Upper lobe of right lung (tissue), 1 donor: ENCODE data around the gene AMY1A. TPM values are rescaled to one million over a fixed set of nuclear protein-coding genes. Genes with fewer than 3 reads are reported as not detected.
"Not testable (repeated sequence)": the region's sequence is repeated elsewhere in the genome, so short reads cannot be mapped to it uniquely, and the experiment has no call there.

Experiments
- ATAC-seq: fragments of 200-7000 bp; cut with Tn5 transposase; one replicate; pipeline ENCODE4 v1.9.1; 2020; ENCODE audit warnings: mild to moderate bottlenecking, moderate library complexity
- DNase-seq: peaks from one replicate; pipeline ENCODE4 v3.0.0-alpha.2; 2020
- H3K27ac ChIP-seq: fragments of 200-600 bp; one replicate; pipeline ENCODE4 v1.8.0; 2022
- H3K27me3 ChIP-seq: fragments of 200-600 bp; one replicate; pipeline ENCODE4 v1.8.0; 2022; ENCODE audit warnings: mild to moderate bottlenecking
- H3K36me3 ChIP-seq: fragments of 200-600 bp; one replicate; pipeline ENCODE4 v1.8.0; 2022
- H3K4me1 ChIP-seq: fragments of 200-600 bp; one replicate; pipeline ENCODE4 v1.8.0; 2022
- H3K4me3 ChIP-seq: fragments of 200-600 bp; one replicate; pipeline ENCODE4 v1.8.0; 2022; ENCODE audit warnings: mild to moderate bottlenecking
- H3K9me3 ChIP-seq: fragments of 200-600 bp; one replicate; pipeline ENCODE4 v1.8.0; 2022
- intact Hi-C: fragments of 100-400 bp; cut with DNase I; formaldehyde crosslinking; loops from one replicate; pipeline ENCODE4 v1.11.0; 2022
- long read RNA-seq: library from polyadenylated mRNA; unstranded; transcript quantifications from one replicate; pipeline ENCODE4 v2.0.0, GENCODE V29; 2021
- total RNA-seq: library from RNA; stranded (reverse); fragmentation: NEBNext Ultra II Directional; extraction: Animal tissue kit (Norgen Biotek cat#: 25700); gene quantifications from one replicate; pipeline ENCODE4 v1.2.1, GENCODE V29; 2021
- TF ChIP-seq, protein P1 (sequence below): fragments of 200-600 bp; IDR thresholded peaks from one replicate; pipeline ENCODE4 v1.8.0; 2022; ENCODE audit warnings: antibody characterized with exemption
- donor health status: DM: no; HTN: yes; CAD: no; lungs with severe emphysema.

AMY1A gene
- total RNA-seq = 1.6 TPM
- long read RNA-seq, partial matches to known transcripts = 0 of 2 reads
- long read RNA-seq, other reads (novel, unspliced or antisense) = 2 of 2 reads

DNA sequence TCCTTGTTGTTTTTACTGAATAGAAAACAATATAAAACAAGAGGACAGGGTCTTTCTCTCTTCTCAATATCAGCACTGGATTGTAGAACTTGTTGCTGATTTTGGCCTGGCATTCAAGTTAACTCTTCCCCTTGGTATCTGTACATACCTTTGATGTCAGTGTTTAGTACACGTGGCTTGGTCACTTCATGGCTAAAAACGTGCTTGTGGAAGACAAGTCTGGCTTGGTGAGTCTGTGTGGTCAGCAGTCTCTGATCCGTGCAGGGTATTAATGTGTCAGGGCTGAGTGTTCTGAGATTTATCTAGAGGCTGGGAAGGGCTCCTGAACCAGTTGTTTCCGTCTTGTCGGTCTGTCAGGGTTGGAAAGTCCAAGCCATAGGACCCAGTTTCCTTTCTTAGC lies at the start of gene AMY1A:
Gene AMY1A, plus strand, starts transcription at position 301 of the 400 bp plus-strand sequence. CDS start 571 bp downstream, outside the sequence.
- H3K27ac ChIP-seq, ATAC-seq, H3K36me3 ChIP-seq, DNase-seq, H3K4me1 ChIP-seq, H3K27me3 ChIP-seq, H3K9me3 ChIP-seq, H3K4me3 ChIP-seq, intact Hi-C loops: not testable (repeated sequence)

DNA sequence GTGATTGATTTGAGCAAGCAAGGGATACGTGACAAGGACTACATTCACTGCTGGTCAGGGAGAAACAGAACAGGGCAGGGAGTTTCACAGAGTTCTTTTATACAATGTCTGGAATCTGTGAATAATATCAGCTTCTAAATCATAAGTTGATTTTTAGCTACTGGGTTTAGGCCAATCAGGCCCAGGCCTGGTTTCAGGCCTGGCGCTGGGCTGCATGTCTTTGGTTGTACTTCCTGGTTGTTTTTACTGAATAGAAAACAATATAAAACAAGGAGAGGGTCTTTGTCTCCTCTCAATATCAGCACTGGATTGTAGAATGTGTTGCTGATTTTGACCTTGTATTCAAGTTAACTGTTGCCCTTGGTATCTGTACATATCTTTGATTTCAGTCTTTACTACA lies 39.2 kb upstream of the AMY1A start:
- intact Hi-C loops = no loop called here

DNA sequence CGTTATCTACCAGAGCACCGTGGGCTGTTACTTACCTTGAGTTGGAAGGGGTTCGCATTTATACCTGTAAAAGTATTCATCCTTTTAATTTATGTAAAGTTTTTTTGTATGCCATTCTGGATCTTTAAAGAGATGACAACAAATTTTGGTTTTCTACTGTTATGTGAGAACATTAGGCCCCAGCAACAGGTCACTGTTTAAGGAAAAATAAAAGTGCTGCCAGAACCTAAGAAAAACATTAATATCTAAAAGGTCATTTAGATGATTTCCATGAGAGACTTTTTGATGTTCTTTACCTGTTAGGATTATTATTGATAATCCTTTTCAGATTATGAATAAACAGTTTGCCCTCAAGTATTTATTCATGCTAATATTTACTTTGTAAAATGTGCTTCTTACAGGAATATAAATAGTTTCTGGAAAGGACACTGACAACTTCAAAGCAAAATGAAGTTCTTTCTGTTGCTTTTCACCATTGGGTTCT lies 38.5 kb upstream of the AMY1A start, which contains the start of gene AMY2A:
Gene AMY2A, plus strand, starts transcription at position 434 of the 484 bp plus-strand sequence. Its CDS starts 14 bp downstream, at position 448.
- H3K4me3 ChIP-seq, H3K27ac ChIP-seq: not testable (repeated sequence)

More for the DNA sequence above, 39.2 kb upstream of the AMY1A start:
- ATAC-seq (no peak), DNase-seq (no peak)
- H3K27me3 ChIP-seq = no peaks in the 10 kb centered on the region
- H3K36me3 ChIP-seq = no peaks in the 10 kb centered on the region
- no peak overlapping the region for H3K4me3 ChIP-seq
- no peaks in the 10 kb centered on the region for H3K4me1 ChIP-seq
- H3K27ac ChIP-seq = no peak overlapping the region
- H3K9me3 ChIP-seq = no peaks in the 10 kb centered on the region
- TF ChIP-seq, protein P1, sequence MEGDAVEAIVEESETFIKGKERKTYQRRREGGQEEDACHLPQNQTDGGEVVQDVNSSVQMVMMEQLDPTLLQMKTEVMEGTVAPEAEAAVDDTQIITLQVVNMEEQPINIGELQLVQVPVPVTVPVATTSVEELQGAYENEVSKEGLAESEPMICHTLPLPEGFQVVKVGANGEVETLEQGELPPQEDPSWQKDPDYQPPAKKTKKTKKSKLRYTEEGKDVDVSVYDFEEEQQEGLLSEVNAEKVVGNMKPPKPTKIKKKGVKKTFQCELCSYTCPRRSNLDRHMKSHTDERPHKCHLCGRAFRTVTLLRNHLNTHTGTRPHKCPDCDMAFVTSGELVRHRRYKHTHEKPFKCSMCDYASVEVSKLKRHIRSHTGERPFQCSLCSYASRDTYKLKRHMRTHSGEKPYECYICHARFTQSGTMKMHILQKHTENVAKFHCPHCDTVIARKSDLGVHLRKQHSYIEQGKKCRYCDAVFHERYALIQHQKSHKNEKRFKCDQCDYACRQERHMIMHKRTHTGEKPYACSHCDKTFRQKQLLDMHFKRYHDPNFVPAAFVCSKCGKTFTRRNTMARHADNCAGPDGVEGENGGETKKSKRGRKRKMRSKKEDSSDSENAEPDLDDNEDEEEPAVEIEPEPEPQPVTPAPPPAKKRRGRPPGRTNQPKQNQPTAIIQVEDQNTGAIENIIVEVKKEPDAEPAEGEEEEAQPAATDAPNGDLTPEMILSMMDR = no peak

DNA sequence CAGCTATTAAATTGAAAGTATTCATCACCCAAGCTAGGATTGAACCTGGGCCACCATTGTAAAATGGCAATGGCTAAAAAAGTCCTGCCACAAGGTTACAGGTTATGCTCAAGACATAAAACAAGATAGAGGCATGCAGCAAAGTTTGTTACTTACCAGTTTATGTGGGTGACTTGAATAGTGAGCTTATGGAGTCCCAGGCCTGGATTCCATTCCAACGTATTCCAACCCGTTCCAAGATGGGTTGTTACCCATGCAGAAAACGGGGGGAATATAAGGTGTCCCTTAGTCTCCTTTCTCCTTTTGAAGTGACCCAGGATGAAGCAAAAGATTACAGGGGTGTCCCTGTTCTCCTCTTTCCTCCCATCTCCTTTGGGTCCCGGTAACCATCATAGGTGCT lies 28.1 kb upstream of the AMY1A start:
- H3K27me3 ChIP-seq, ATAC-seq, H3K4me3 ChIP-seq, DNase-seq, intact Hi-C loops, H3K4me1 ChIP-seq, H3K27ac ChIP-seq, H3K9me3 ChIP-seq, H3K36me3 ChIP-seq: not testable (repeated sequence)

More for the DNA sequence above, 38.5 kb upstream of the AMY1A start, which contains the start of gene AMY2A:
- ATAC-seq, H3K27me3 ChIP-seq, H3K36me3 ChIP-seq, DNase-seq, H3K4me1 ChIP-seq, H3K9me3 ChIP-seq, intact Hi-C loops: not testable (repeated sequence)

DNA sequence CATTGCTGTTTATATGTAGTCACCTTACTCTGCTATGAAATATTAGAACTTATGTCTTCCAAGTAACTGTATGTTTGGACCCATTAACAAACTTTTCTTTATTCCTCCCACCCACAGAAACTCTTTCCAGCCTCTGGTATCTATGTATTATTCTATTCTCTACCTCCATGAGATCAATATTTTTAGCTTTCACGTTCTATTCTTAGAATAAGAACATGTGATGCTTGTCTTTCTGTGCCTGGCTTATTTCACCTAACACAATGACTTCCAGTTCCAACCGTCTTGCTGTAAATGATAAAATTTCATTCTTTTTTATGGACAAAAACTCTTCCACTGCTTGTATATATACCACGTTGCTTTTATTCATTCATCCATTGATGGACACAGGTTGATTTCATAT lies 14.4 kb upstream of the AMY1A start:
- H3K36me3 ChIP-seq, ATAC-seq, H3K27me3 ChIP-seq, H3K4me3 ChIP-seq, intact Hi-C loops, H3K4me1 ChIP-seq, H3K27ac ChIP-seq, DNase-seq, H3K9me3 ChIP-seq: not testable (repeated sequence)

DNA sequence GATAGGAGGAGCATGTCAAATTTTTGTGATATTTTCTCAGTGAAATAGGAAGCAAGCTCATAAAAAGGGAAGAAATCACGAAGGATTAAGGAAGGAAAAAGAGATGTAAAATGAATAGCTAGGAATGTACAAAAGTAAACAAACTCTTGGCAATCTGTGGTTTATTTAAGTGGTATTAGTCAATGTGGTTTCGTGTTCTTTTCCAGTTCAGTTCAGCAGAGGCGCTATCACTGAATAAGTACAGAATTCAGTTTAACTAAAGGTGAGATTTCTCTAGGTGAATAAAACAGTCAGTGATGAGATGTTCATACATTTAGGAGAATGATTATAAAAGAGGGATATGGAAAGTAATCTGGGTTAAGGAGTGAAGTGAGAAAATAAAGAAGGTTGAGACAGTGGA lies 11.7 kb upstream of the AMY1A start:
- H3K4me1 ChIP-seq, intact Hi-C loops, H3K9me3 ChIP-seq, H3K27ac ChIP-seq, H3K27me3 ChIP-seq, DNase-seq, H3K4me3 ChIP-seq, H3K36me3 ChIP-seq: not testable (repeated sequence)
- ATAC-seq = peak; percentile 65

DNA sequence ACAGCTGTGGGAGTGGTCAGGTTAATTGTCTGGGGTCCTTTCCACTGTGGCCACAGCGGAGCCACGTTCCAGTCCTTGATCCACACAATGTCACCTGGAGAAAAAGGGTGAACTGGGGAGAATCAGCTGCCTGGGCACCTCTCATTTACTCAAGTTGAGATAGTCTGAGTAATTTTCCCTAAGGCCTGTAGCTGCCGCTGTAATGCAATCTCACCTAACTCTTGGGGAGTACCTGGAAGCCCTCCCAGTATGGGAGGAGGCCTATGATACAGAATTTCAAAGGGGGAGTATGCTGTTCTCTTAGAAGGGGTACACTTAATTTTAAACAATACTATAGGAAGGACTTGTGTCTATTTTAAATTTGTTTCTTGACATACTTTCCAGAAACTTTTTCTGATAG lies 5.3 kb upstream of the AMY1A start:
- ATAC-seq = peak; percentile 35
- DNase-seq, H3K9me3 ChIP-seq, H3K4me3 ChIP-seq, H3K27me3 ChIP-seq, H3K36me3 ChIP-seq, H3K27ac ChIP-seq, H3K4me1 ChIP-seq, intact Hi-C loops: not testable (repeated sequence)

DNA sequence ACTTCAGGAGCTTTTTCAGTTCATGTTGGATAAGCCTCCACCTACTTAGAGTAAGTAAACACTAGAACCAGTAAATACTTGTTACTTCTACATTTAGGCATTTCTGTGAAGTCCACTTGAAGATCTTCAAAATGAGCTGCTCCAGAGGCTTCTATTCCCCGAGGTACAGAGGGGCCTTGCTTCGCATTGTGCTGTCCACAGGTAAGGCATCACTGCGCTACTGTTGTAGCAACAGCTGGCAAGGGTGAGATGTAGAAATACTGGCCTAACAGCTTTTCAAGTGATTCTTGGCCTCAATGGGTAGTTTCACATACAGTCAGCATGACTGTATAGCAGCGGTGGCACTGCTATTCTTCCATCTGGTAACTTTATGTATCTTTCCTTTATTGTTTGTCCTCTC lies 4.7 kb upstream of the AMY1A start:
- H3K27ac ChIP-seq, DNase-seq, H3K27me3 ChIP-seq, H3K4me1 ChIP-seq, H3K36me3 ChIP-seq, H3K9me3 ChIP-seq, intact Hi-C loops, H3K4me3 ChIP-seq: not testable (repeated sequence)
- peak; percentile 92 for ATAC-seq

DNA sequence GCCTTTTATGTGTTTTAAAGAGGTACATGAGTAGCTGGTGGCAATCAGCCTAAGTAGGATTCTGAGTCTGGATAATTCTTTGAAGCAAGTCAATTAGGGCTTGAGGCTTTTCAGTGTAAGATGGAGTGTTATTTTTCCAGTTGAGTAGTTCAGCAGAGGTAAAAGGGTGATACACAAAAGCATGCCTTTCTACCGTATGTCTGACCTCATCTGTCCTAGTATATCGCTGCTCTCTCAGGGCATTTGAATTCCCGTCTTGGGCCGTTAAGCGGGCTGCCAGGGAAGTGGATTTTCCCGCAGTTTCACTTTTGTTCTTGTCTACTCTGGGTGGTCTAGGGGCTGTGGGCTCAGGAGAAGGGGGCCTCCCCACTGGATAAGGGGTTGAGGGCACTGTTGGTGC lies 1.4 kb upstream of the AMY1A start:
- DNase-seq, H3K4me1 ChIP-seq, ATAC-seq, H3K27me3 ChIP-seq, H3K4me3 ChIP-seq, H3K27ac ChIP-seq, H3K36me3 ChIP-seq, H3K9me3 ChIP-seq, intact Hi-C loops: not testable (repeated sequence)

DNA sequence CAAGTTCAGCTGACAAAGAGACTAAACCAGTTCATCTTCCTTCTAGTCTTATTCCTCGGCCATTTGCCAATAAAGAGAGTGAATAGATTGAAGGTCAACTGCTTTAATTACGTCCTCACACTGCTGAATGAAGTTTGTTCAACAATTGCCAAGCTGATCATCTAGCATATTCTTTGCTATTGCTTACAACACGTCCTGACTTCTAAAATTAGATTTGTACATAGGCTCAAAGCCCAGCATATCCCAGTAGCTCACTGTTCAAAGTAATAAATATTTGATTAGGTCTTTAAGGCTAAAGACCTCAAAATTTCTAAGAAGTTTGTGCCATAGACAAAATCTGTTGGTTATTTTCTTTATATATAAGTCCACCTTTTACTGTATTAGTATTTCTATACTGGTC lies 20.8 kb downstream of the AMY1A start:
- H3K4me1 ChIP-seq, H3K27ac ChIP-seq, H3K4me3 ChIP-seq, ATAC-seq, H3K9me3 ChIP-seq, intact Hi-C loops, H3K36me3 ChIP-seq, DNase-seq, H3K27me3 ChIP-seq: not testable (repeated sequence)

DNA sequence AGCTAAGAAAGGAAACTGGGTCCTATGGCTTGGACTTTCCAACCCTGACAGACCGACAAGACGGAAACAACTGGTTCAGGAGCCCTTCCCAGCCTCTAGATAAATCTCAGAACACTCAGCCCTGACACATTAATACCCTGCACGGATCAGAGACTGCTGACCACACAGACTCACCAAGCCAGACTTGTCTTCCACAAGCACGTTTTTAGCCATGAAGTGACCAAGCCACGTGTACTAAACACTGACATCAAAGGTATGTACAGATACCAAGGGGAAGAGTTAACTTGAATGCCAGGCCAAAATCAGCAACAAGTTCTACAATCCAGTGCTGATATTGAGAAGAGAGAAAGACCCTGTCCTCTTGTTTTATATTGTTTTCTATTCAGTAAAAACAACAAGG lies 40.5 kb downstream of the AMY1A start, which contains the start of gene AMY1B:
Gene AMY1B, minus strand, starts transcription at position 101 of the 400 bp plus-strand sequence. CDS start 571 bp downstream, outside the sequence.
- H3K4me3 ChIP-seq, intact Hi-C loops, DNase-seq, H3K36me3 ChIP-seq, ATAC-seq, H3K27me3 ChIP-seq, H3K9me3 ChIP-seq, H3K4me1 ChIP-seq, H3K27ac ChIP-seq: not testable (repeated sequence)

DNA sequence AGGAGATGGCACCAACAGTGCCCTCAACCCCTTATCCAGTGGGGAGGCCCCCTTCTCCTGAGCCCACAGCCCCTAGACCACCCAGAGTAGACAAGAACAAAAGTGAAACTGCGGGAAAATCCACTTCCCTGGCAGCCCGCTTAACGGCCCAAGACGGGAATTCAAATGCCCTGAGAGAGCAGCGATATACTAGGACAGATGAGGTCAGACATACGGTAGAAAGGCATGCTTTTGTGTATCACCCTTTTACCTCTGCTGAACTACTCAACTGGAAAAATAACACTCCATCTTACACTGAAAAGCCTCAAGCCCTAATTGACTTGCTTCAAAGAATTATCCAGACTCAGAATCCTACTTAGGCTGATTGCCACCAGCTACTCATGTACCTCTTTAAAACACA lies 41.9 kb downstream of the AMY1A start:
- H3K9me3 ChIP-seq, H3K27ac ChIP-seq, H3K36me3 ChIP-seq, intact Hi-C loops, H3K4me3 ChIP-seq, DNase-seq, H3K27me3 ChIP-seq, ATAC-seq, H3K4me1 ChIP-seq: not testable (repeated sequence)

DNA sequence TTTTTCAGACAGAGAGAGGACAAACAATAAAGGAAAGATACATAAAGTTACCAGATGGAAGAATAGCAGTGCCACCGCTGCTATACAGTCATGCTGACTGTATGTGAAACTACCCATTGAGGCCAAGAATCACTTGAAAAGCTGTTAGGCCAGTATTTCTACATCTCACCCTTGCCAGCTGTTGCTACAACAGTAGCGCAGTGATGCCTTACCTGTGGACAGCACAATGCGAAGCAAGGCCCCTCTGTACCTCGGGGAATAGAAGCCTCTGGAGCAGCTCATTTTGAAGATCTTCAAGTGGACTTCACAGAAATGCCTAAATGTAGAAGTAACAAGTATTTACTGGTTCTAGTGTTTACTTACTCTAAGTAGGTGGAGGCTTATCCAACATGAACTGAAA lies 45.1 kb downstream of the AMY1A start:
- H3K4me3 ChIP-seq, H3K4me1 ChIP-seq, H3K27me3 ChIP-seq, H3K27ac ChIP-seq, intact Hi-C loops, H3K9me3 ChIP-seq, H3K36me3 ChIP-seq, DNase-seq: not testable (repeated sequence)
- ATAC-seq = peak; percentile 92

DNA sequence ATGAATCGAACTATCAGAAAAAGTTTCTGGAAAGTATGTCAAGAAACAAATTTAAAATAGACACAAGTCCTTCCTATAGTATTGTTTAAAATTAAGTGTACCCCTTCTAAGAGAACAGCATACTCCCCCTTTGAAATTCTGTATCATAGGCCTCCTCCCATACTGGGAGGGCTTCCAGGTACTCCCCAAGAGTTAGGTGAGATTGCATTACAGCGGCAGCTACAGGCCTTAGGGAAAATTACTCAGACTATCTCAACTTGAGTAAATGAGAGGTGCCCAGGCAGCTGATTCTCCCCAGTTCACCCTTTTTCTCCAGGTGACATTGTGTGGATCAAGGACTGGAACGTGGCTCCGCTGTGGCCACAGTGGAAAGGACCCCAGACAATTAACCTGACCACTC lies 45.7 kb downstream of the AMY1A start:
- H3K9me3 ChIP-seq, H3K4me1 ChIP-seq, H3K27me3 ChIP-seq, H3K36me3 ChIP-seq, H3K4me3 ChIP-seq, DNase-seq, intact Hi-C loops, H3K27ac ChIP-seq: not testable (repeated sequence)
- ATAC-seq = peak; percentile 39
